GM23338 (cell line): ENCODE data around the gene TMEM269. TPM values are rescaled to one million over a fixed set of nuclear protein-coding genes. Genes with fewer than 3 reads are reported as not detected.

Source experiments
- ATAC-seq: fragments of 200-7000 bp; cut with Tn5 transposase; 3 replicates; pipeline ENCODE4 v1.9.1; 2020
- DNase-seq: peaks from one replicate; pipeline ENCODE4 v3.0.0-alpha.2; 2015; ENCODE audit warnings: low spot score
- H2AFZ ChIP-seq: fragments of 200-600 bp; sonication (generic); 2 replicates; pipeline ENCODE4 v1.8.0; 2016; ENCODE audit warnings: antibody characterized with exemption, mild to moderate bottlenecking, moderate library complexity
- H3F3A ChIP-seq: fragments of 200-600 bp; sonication (generic); replicated peaks from 2 replicates; pipeline ENCODE4 v1.8.0; 2017; ENCODE audit warnings: antibody characterized with exemption, mixed run types, low read depth
- H3K27ac ChIP-seq: fragments of 200-600 bp; sonication (generic); 2 replicates; pipeline ENCODE4 v1.6.1; 2016; ENCODE audit warnings: low read depth
- H3K27me3 ChIP-seq: fragments of 200-600 bp; sonication (generic); 2 replicates; pipeline ENCODE4 v1.8.0; 2016; ENCODE audit warnings: mild to moderate bottlenecking, mixed run types, moderate library complexity; ENCODE audit not compliant: insufficient read depth
- H3K36me3 ChIP-seq: fragments of 200-600 bp; sonication (generic); 2 replicates; pipeline ENCODE4 v1.8.0; 2016; ENCODE audit warnings: mild to moderate bottlenecking; ENCODE audit not compliant: insufficient read depth
- H3K4me1 ChIP-seq: fragments of 200-600 bp; sonication (generic); 2 replicates; pipeline ENCODE4 v1.8.0; 2016; ENCODE audit warnings: mild to moderate bottlenecking, moderate library complexity; ENCODE audit not compliant: insufficient read depth
- H3K4me2 ChIP-seq: fragments of 200-600 bp; sonication (generic); 2 replicates; pipeline ENCODE4 v1.7.1; 2017; ENCODE audit warnings: mixed run types
- H3K4me3 ChIP-seq: fragments of 200-600 bp; sonication (generic); 2 replicates; pipeline ENCODE4 v1.6.1; 2016; ENCODE audit warnings: mixed run types
- H3K79me2 ChIP-seq: fragments of 200-600 bp; sonication (generic); replicated peaks from 2 replicates; pipeline ENCODE4 v1.8.0; 2017; ENCODE audit warnings: mild to moderate bottlenecking; ENCODE audit not compliant: insufficient read depth
- H3K9me2 ChIP-seq: fragments of 200-600 bp; sonication (generic); 2 replicates; pipeline ENCODE4 v1.8.0; 2017; ENCODE audit not compliant: insufficient read depth
- H4K20me1 ChIP-seq: fragments of 200-600 bp; sonication (generic); replicated peaks from 2 replicates; pipeline ENCODE4 v1.8.0; 2017; ENCODE audit warnings: mild to moderate bottlenecking; ENCODE audit not compliant: insufficient read depth
- H3K27ac Mint-ChIP-seq: 2 replicates; pipeline ENCODE4 v1.8.0; 2020; ENCODE audit warnings: inconsistent platforms, mild to moderate bottlenecking, moderate library complexity, mixed read lengths
- H3K27me3 Mint-ChIP-seq: 3 replicates; pipeline ENCODE4 v1.8.0; 2022; ENCODE audit warnings: low read depth, mild to moderate bottlenecking, moderate library complexity, mixed read lengths, inconsistent platforms; ENCODE audit not compliant: insufficient read depth, poor library complexity
- H3K36me3 Mint-ChIP-seq: 3 replicates; pipeline ENCODE4 v1.8.0; 2021; ENCODE audit warnings: low read depth, mild to moderate bottlenecking, inconsistent platforms, moderate library complexity, mixed read lengths
- H3K4me1 Mint-ChIP-seq: 3 replicates; pipeline ENCODE4 v1.8.0; 2020; ENCODE audit warnings: mild to moderate bottlenecking, inconsistent platforms, mixed read lengths
- H3K4me3 Mint-ChIP-seq: 3 replicates; pipeline ENCODE4 v1.8.0; 2021; ENCODE audit warnings: moderate library complexity, mild to moderate bottlenecking, inconsistent platforms, mixed read lengths
- H3K9me3 Mint-ChIP-seq: 3 replicates; pipeline ENCODE4 v1.8.0; 2020; ENCODE audit warnings: moderate library complexity, mild to moderate bottlenecking, inconsistent platforms, mixed read lengths
- CREB1 ChIP-seq: fragments of 250-450 bp; sonication (Bioruptor Pico); IDR thresholded peaks from 2 replicates; pipeline ENCODE4 v1.5.0; 2020; ENCODE audit warnings: low read depth, mild to moderate bottlenecking, moderate library complexity
- ETS1 ChIP-seq: IDR thresholded peaks from 2 replicates; pipeline ENCODE4 v1.6.1; 2016; ENCODE audit warnings: antibody characterized with exemption
- EZH2 ChIP-seq: fragments of 200-600 bp; sonication (generic); IDR thresholded peaks from one replicate; pipeline ENCODE4 v1.8.0; 2017; ENCODE audit warnings: antibody characterized with exemption, mild to moderate bottlenecking, low read depth; ENCODE audit not compliant: unreplicated experiment
- EZH2phosphoT487 ChIP-seq: fragments of 200-600 bp; sonication (generic); IDR thresholded peaks from one replicate; pipeline ENCODE4 v1.8.1; 2018; ENCODE audit warnings: antibody characterized with exemption; ENCODE audit not compliant: unreplicated experiment
- JUNB ChIP-seq: IDR thresholded peaks from one replicate; pipeline ENCODE4 v1.6.1; 2016; ENCODE audit warnings: antibody characterized with exemption; ENCODE audit not compliant: unreplicated experiment
- REST ChIP-seq: IDR thresholded peaks from one replicate; pipeline ENCODE4 v1.6.1; 2018; ENCODE audit warnings: antibody characterized with exemption; ENCODE audit not compliant: unreplicated experiment
- ZNF114 ChIP-seq: fragments of 250-450 bp; sonication (Bioruptor Pico); IDR thresholded peaks from 2 replicates; pipeline ENCODE4 v1.5.0; 2020; ENCODE audit warnings: mild to moderate bottlenecking, moderate library complexity
- ZNF331 ChIP-seq: fragments of 250-450 bp; sonication (Bioruptor Pico); IDR thresholded peaks from 2 replicates; pipeline ENCODE4 v1.5.0; 2020; ENCODE audit warnings: low read depth, mild to moderate bottlenecking, moderate library complexity
- polyA plus RNA-seq: library from polyadenylated mRNA; unstranded; fragments of >200 nt; fragmentation: Nextera tagmentation; extraction: Ambion mirVana; gene quantifications from 2 replicates; pipeline ENCODE4 v1.2.1, GENCODE V29; 2016
- total RNA-seq: library from RNA; depleted of rRNA; stranded (reverse); fragments of >200 nt; shearing (Covaris generic); gene quantifications from 2 replicates; pipeline ENCODE4 v1.2.3, GENCODE V29; 2014

Gene TMEM269
- total and polyA plus RNA-seq, 2 experiments from 2014 or later: 0.31 to 0.45 TPM

GRCh38 chr1:42838482-42839190 lies 53.8 kb downstream of the TMEM269 start:
- TF ChIP-seq EZH2: no peak
- TF ChIP-seq CREB1 (CRISPR knock-in tag): no peak
- TF ChIP-seq JUNB: no peak
- no peak for TF ChIP-seq ZNF114
- H3K79me2 ChIP-seq: no peaks in the 10 kb centered on the region
- no peaks in the 10 kb centered on the region; the same call in 1 of the 2 replicates for H4K20me1 ChIP-seq
- Mint-ChIP-seq H3K27me3 (peaks cover 4% of the 10 kb centered on the region), H3K36me3 (peaks cover 15% of the 10 kb centered on the region), H3K4me1 (no peaks in the 10 kb centered on the region), H3K9me3 (no peaks in the 10 kb centered on the region), H3K4me3 (no peak overlapping the region), H3K27ac (no peak overlapping the region)
- no peaks in the 10 kb centered on the region for H3K27me3 ChIP-seq
- ATAC-seq (no peak), DNase-seq (no peak)
- H3F3A ChIP-seq: no peaks in the 10 kb centered on the region
- no peak overlapping the region for H3K4me3 ChIP-seq
- H3K4me2 ChIP-seq: no peak overlapping the region
- H3K4me1 ChIP-seq: no peaks in the 10 kb centered on the region
- no peak overlapping the region for H2AFZ ChIP-seq
- no peaks in the 10 kb centered on the region for H3K36me3 ChIP-seq
- H3K27ac ChIP-seq: no peak overlapping the region
- H3K9me2 ChIP-seq: no peaks in the 10 kb centered on the region

GRCh38 chr1:42841010-42841409 lies 56.2 kb downstream of the TMEM269 start:
- no peak overlapping the region for H2AFZ ChIP-seq
- peaks cover 18% of the 10 kb centered on the region for H3K36me3 Mint-ChIP-seq
- no peak overlapping the region for H3K4me3 Mint-ChIP-seq
- peaks cover 3% of the 10 kb centered on the region for H3K4me1 Mint-ChIP-seq
- H3F3A ChIP-seq: no peaks in the 10 kb centered on the region
- no peaks in the 10 kb centered on the region for H3K9me3 Mint-ChIP-seq
- H3K4me1 ChIP-seq: peaks cover 10% of the 10 kb centered on the region
- H3K27ac Mint-ChIP-seq: no peak overlapping the region
- DNase-seq (no peak), ATAC-seq (no peak)
- H3K4me2 ChIP-seq: no peak overlapping the region
- peaks cover 2% of the 10 kb centered on the region for H3K27me3 Mint-ChIP-seq
- TF ChIP-seq REST: no peak
- TF ChIP-seq EZH2phosphoT487: no peak
- TF ChIP-seq ETS1: no peak
- no peak for TF ChIP-seq ZNF331 (CRISPR knock-in tag)
- no peaks in the 10 kb centered on the region for H3K9me2 ChIP-seq
- H3K27ac ChIP-seq: no peak overlapping the region
- no peak overlapping the region for H3K4me3 ChIP-seq
- no peaks in the 10 kb centered on the region for H4K20me1 ChIP-seq
- H3K27me3 ChIP-seq: no peaks in the 10 kb centered on the region
- H3K36me3 ChIP-seq: no peaks in the 10 kb centered on the region
- H3K79me2 ChIP-seq: no peaks in the 10 kb centered on the region
